Mucosa of rectum (tissue), 2 donors: ENCODE data around the gene VWC2.

Experiments used
- H3K27ac ChIP-seq, 2 donors: one replicate each; pipeline ENCODE4 v1.7.0; 2013; ENCODE audit warnings: inconsistent platforms in 2 of 2, low read depth in 2 of 2, low read length in 2 of 2
- H3K27me3 ChIP-seq, 2 donors: one replicate each; pipeline ENCODE4 v1.7.0; 2013; ENCODE audit warnings: low read length in 2 of 2; ENCODE audit not compliant: control insufficient read depth in 2 of 2, insufficient read depth in 2 of 2
- H3K36me3 ChIP-seq, 2 donors: one replicate each; pipeline ENCODE4 v1.7.0; 2013; ENCODE audit warnings: low read length in 2 of 2; ENCODE audit not compliant: control insufficient read depth in 2 of 2, insufficient read depth in 2 of 2
- H3K4me1 ChIP-seq, 2 donors: one replicate each; pipeline ENCODE4 v1.7.0; 2013; ENCODE audit warnings: low read length in 2 of 2, mild to moderate bottlenecking in 1 of 2; ENCODE audit not compliant: control insufficient read depth in 2 of 2, insufficient read depth in 2 of 2
- H3K4me3 ChIP-seq, 2 donors: one replicate each; pipeline ENCODE4 v1.7.0; 2013; ENCODE audit warnings: low read length in 2 of 2
- H3K9ac ChIP-seq, 2 donors: one replicate each; pipeline ENCODE4 v1.7.0; 2013; ENCODE audit warnings: low read length in 2 of 2, low read depth in 1 of 2, mild to moderate bottlenecking in 1 of 2
- H3K9me3 ChIP-seq, 2 donors: one replicate each; pipeline ENCODE4 v1.7.0; 2013; ENCODE audit warnings: low read length in 2 of 2; ENCODE audit not compliant: control insufficient read depth in 2 of 2
- donor health status: healthy.
- donor health status: Normal muscosa, but diverticular disease.

VWC2 gene

GRCh38 chr7:49770838-49771237 lies 2.6 kb upstream of the VWC2 start:
- H3K27ac ChIP-seq = no peak overlapping the region
- H3K4me3 ChIP-seq = no peak overlapping the region
- no peaks in the 10 kb centered on the region for H3K36me3 ChIP-seq
- peaks cover 0 to 8% of the 10 kb centered on the region in 2 donors for H3K4me1 ChIP-seq
- H3K27me3 ChIP-seq = peaks cover 11 to 17% of the 10 kb centered on the region in 2 donors
- no peaks in the 10 kb centered on the region for H3K9me3 ChIP-seq
- no peak overlapping the region for H3K9ac ChIP-seq

GRCh38 chr7:49771427-49772176 lies 1.8 kb upstream of the VWC2 start:
- H3K27me3 ChIP-seq = peaks cover 13 to 20% of the 10 kb centered on the region in 2 donors
- H3K4me1 ChIP-seq = peaks cover 2 to 8% of the 10 kb centered on the region in 2 donors
- no peaks in the 10 kb centered on the region for H3K9me3 ChIP-seq
- H3K4me3 ChIP-seq = no peak overlapping the region
- no peak overlapping the region for H3K27ac ChIP-seq
- no peaks in the 10 kb centered on the region for H3K36me3 ChIP-seq
- no peak overlapping the region for H3K9ac ChIP-seq

DNA sequence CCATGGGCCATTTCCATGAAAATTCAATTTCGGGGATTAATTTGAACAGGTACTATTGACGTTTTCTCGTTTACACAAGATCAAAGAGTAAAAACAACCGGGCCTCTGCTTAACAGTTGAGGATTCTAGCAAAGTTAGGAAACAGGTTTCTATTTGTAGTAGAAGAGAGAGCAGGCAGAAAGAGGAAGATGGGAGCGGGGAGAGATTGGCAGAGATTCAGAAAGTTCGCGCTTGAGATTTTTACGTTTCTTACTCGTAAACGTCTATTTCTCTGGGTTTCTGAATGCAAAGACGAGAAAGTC lies 571 bp upstream of the VWC2 start:
- Histone ChIP-seq H3K27me3 (peaks cover 13 to 20% of the 10 kb centered on the region in 2 donors), H3K36me3 (no peaks in the 10 kb centered on the region), H3K4me1 (peaks cover 2 to 8% of the 10 kb centered on the region in 2 donors), H3K9me3 (no peaks in the 10 kb centered on the region), H3K4me3 (peak overlapping the region; percentile 52 to 55), H3K9ac (no peak overlapping the region), H3K27ac (no peak overlapping the region)

GRCh38 chr7:49773936-49774458 lies 559 bp downstream of the VWC2 start:
- Histone ChIP-seq H3K4me3 (peak overlapping the region; percentile 52 to 53), H3K9me3 (no peaks in the 10 kb centered on the region), H3K4me1 (peaks cover 2 to 8% of the 10 kb centered on the region in 2 donors), H3K27ac (no peak overlapping the region), H3K27me3 (peaks cover 13 to 20% of the 10 kb centered on the region in 2 donors), H3K9ac (no peak overlapping the region), H3K36me3 (no peaks in the 10 kb centered on the region)

- Histone ChIP-seq H3K9me3 (no peaks in the 10 kb centered on the region), H3K4me3 (peak overlapping the region; percentile 53 to 65), H3K27ac (no peak overlapping the region), H3K36me3 (no peaks in the 10 kb centered on the region), H3K27me3 (peaks cover 13 to 20% of the 10 kb centered on the region in 2 donors), H3K4me1 (peaks cover 2 to 8% of the 10 kb centered on the region in 2 donors), H3K9ac (peak overlapping the region in 1 of 2 donors; percentile 9)
These were observed 1.1 kb downstream of the VWC2 start for GRCh38 chr7:49774459-49775064.

DNA sequence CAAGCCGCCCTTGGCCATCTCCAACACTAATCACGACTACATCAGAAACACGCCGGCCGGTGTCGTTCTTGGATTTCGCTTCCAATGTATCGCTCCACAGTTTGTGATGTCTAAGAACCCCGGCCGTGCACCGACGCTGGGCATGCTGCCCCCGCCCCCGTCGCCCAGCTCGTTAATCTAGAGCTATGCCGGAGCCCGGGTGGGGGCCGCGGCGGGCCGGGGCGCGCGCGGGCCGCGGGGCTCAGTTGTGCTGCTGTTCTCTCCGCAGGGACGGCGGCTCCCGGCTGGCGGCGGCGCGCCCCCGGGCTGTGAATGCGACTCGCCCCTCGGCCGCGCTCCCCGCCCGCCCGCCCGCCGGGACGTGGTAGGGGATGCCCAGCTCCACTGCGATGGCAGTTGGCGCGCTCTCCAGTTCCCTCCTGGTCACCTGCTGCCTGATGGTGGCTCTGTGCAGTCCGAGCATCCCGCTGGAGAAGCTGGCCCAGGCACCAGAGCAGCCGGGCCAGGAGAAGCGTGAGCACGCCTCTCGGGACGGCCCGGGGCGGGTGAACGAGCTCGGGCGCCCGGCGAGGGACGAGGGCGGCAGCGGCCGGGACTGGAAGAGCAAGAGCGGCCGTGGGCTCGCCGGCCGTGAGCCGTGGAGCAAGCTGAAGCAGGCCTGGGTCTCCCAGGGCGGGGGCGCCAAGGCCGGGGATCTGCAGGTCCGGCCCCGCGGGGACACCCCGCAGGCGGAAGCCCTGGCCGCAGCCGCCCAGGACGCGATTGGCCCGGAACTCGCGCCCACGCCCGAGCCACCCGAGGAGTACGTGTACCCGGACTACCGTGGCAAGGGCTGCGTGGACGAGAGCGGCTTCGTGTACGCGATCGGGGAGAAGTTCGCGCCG lies 1.9 kb downstream of the VWC2 start:
- Histone ChIP-seq H3K9me3 (no peaks in the 10 kb centered on the region), H3K4me1 (peaks cover 2 to 8% of the 10 kb centered on the region in 2 donors), H3K9ac (peak overlapping the region in 1 of 2 donors; percentile 9), H3K27me3 (peaks cover 13 to 20% of the 10 kb centered on the region in 2 donors), H3K27ac (no peak overlapping the region), H3K4me3 (peak overlapping the region; percentile 53 to 65), H3K36me3 (no peaks in the 10 kb centered on the region)

DNA sequence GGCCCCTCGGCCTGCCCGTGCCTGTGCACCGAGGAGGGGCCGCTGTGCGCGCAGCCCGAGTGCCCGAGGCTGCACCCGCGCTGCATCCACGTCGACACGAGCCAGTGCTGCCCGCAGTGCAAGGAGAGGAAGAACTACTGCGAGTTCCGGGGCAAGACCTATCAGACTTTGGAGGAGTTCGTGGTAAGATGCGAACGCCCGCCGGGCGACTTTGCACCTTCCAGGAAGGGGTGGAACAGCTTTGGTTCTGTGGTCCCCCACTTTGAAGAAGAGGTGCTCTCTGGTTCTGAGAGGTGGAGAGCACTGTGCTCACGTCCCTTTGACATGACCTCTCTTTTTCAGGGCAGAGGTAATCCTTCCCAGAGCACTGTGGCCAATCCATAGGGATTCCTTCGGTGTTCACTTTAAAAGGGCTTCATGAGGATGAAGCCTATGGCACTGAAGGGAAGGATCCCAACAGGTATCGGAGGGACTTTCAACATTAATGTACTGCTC lies 2.6 kb downstream of the VWC2 start:
- Histone ChIP-seq H3K9me3 (no peaks in the 10 kb centered on the region), H3K27ac (no peak overlapping the region), H3K4me3 (peak overlapping the region; percentile 38 to 57), H3K27me3 (peaks cover 13 to 20% of the 10 kb centered on the region in 2 donors), H3K4me1 (peaks cover 2 to 8% of the 10 kb centered on the region in 2 donors), H3K9ac (no peak overlapping the region), H3K36me3 (no peaks in the 10 kb centered on the region)

- Histone ChIP-seq H3K36me3 (no peaks in the 10 kb centered on the region), H3K27ac (no peak overlapping the region), H3K9ac (no peak overlapping the region), H3K4me3 (no peak overlapping the region), H3K27me3 (peaks cover 13 to 20% of the 10 kb centered on the region in 2 donors), H3K9me3 (no peaks in the 10 kb centered on the region), H3K4me1 (peaks cover 2 to 8% of the 10 kb centered on the region in 2 donors)
These were observed 3.6 kb downstream of the VWC2 start for GRCh38 chr7:49776994-49777393.

DNA sequence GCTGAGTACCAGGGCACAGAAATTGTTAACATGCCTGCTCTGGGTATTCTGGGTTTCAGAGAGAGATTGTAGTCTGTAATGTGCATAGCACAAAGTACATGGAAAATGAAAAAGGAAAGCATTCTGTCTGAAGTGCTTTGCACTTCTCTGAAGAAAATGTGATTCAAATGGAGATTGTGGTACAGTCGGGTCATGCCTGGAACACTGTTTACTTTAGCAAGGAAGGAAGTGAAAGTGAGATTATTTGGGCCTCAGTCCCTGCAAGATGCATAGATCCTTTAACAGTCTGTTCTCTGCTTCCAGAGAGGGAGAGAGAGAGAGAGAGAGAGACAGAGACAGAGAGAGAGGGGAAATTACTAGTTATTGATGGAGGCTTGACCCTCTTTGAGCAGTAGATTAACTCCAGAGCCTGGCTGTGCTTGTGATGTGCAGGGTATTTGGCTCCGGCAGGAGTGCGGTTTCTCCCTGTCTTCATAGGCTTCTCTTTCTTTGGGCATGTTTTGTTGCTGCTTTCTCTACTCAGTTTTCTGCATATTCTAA lies 5.4 kb downstream of the VWC2 start:
- H3K36me3 ChIP-seq = no peaks in the 10 kb centered on the region
- peaks cover 6 to 12% of the 10 kb centered on the region in 2 donors for H3K27me3 ChIP-seq
- peaks cover 2 to 8% of the 10 kb centered on the region in 2 donors for H3K4me1 ChIP-seq
- H3K9ac ChIP-seq = no peak overlapping the region
- no peak overlapping the region for H3K4me3 ChIP-seq
- no peaks in the 10 kb centered on the region for H3K9me3 ChIP-seq
- no peak overlapping the region for H3K27ac ChIP-seq
